Frontal cortex (tissue), 4 donors: ENCODE measurements around the gene FOCAD. TPM values are rescaled to one million over a fixed set of nuclear protein-coding genes. Genes with fewer than 3 reads are reported as not detected.

Experiments used
- DNase-seq, 2 donors: peaks; one replicate each; pipeline ENCODE4 v3.0.0; 2012; ENCODE audit warnings: low spot score in 2 of 2
- FAIRE-seq: peaks from 2 replicates; lab custom pipeline; 2012; peaks lifted over from hg19 to GRCh38; lab: Jason Lieb, UNC
- total RNA-seq: library from RNA; depleted of rRNA; stranded (reverse); fragments of >200 nt; gene quantifications from one replicate; pipeline ENCODE4 v1.2.3, GENCODE V29; 2014
- donor health status: control.
- donor health status: control.
- donor health status: control.

The FOCAD gene
- total RNA-seq, 1 donor from 2014 or later, result 237 TPM

DNA sequence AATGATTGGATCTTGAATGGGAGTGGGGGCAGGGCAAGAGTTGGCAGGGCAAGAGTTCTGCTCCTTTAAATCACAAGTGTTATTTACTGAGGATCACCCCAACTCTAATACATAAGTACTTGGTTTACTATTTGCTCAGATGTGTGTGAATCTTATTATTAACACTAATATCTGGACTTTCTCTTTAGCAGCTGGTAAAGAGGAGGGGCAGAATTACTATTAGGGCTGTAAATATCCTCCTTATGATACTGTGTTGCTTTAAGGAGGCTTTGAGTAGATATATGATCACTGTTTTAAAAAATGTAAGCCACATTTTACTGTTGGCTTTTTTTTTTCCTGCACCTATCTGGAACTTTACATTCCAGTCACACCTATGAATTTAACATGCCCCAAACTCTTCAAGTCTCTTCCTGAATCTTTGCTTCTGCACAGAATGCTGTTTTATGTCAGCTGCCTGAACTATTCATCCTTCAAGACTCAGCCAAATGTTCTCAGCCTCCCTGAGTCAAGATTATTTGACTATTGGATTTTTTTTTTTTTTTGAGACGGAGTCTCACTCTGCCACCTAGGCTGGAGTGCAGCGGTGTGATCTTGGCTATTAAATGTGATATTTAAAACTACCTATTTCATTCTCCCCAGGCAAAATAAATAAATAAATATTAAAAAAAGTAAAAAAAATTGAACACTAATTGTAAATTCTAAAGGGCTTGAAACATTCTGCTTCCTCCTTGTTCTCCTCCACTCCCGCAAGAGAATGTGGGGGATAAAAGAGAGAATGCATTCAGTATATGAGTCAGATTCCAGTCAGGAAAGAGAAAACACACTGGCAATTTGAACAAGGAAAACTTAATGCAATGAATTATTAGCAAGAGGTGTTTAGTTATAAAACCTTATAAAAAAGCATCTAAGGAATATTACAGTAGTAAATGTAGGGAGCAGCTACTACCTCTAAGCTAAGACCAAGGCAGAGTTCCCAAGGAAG, 99.3 kb downstream of the FOCAD start:
- FAIRE-seq (no peak), DNase-seq (no peak)

DNA sequence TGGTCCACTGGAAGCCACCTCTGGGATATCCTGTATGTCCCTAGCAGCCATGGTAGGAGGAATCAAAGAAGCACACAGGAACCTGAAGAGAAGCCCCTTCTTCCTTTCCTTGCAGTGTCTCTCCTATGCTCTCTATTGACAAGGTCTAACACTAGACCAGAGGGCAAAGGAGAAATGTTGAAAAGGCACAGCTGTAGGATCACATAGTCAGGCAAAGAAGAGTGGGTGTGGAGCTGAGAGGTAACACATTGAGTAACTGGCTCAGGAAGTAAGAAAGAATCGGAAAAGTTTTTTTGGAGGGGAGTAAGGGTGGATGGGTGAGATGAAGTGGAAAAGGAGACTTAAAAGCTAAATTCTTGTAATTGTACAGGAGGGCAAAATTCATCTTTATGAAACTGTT, 100.1 kb downstream of the FOCAD start:
- FAIRE-seq, result no peak
- no peak for DNase-seq

DNA sequence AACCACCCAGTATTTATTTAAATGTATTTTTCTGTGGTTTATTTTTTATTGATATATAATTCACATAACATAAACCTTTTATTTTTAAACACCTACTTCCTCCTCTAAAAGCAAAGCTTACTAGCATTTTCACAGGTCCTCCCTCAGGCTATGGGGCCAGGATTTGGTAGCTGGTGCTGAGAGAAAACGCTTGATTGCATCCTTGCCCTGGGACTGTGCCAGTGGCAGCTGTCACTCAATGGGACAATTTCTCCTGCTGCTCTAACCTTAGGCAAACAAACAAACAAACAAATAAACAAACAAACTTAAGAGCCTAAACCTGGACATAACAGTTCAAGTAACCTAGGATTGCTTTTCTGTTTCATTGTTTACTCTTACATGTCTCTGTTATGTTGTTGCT, 102.7 kb downstream of the FOCAD start:
- FAIRE-seq (no peak), DNase-seq (no peak)

DNA sequence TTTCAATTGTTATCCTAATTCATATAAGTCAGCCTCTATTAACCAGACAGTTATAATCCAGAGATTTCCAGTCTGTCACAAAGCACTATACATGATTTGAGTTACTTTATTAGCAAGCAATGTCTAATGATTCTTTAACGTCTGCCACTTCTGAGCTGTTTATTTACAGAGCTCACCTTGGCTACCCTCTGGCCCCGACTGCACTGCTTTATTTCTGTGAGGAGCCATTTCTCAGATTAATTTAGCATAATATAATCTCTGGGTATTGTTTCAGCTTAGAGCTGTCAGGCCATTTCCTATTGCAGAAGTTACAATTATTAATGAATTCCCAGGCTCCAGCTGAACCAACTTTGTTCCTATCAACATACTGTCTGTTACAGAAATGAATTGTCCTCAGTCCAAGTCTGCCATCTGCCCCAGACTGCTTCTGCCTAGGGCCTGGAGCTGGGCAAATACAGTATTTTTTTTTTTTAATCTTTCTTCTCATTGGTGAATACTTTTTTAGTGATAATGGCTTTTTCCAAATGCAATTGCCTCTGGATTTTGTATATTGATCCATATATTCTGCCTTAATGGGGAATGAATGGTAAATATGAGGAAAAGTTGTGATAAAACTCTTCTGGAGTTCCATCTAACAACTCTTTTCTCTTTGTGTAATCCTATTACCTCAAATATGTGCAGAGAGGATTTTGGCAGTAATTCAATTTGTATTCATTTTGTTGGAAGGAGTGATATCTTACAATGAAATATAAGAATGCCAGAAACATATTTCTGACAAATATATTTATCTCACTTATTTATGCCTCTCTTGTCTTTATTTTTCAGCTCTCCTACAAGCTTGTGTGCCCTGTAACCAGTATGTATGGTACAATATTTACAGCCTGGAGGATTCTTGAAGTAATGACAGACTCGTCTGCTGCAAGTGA, 104.7 kb downstream of the FOCAD start:
- DNase-seq, result no peak
- FAIRE-seq, result no peak

DNA sequence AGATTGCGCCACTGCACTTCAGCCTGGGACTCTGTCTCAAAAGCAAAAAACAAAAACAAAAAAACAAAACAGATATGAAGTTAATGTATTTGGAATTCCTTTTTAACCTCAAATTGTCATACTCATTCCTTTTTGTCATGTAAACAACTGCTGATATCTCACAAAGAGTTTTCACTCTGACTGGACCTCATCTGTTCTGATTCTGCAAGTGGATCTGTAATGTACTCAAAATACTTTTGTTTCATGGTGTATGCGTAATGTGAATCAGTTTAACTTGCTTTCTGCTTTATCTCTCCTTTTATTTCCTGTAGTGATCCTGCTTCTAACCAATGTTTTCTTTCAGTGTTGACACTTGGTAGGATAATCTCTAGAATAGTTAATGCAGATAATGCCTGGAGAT, 106.7 kb downstream of the FOCAD start:
- FAIRE-seq (no peak), DNase-seq (no peak)

DNA sequence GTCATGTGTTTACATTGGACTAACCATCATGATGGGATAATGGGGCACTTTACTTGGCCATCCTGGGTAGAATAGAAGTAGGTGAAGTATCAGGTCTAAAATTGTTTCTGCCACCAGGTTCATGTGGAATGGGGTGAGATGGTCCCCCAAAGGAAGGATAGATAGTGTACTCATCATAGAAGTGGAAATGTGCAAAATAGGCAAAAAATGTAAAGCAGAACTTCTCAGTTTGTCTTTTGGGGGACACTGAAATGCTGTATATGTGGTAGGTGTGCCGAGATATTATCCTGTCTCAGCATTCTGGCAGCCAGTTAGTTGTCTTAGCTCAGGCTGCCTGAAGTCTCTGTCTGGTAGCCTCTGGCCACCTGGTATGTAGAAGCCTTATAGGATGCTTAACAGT, 107.6 kb downstream of the FOCAD start:
- FAIRE-seq (no peak), DNase-seq (no peak)

DNA sequence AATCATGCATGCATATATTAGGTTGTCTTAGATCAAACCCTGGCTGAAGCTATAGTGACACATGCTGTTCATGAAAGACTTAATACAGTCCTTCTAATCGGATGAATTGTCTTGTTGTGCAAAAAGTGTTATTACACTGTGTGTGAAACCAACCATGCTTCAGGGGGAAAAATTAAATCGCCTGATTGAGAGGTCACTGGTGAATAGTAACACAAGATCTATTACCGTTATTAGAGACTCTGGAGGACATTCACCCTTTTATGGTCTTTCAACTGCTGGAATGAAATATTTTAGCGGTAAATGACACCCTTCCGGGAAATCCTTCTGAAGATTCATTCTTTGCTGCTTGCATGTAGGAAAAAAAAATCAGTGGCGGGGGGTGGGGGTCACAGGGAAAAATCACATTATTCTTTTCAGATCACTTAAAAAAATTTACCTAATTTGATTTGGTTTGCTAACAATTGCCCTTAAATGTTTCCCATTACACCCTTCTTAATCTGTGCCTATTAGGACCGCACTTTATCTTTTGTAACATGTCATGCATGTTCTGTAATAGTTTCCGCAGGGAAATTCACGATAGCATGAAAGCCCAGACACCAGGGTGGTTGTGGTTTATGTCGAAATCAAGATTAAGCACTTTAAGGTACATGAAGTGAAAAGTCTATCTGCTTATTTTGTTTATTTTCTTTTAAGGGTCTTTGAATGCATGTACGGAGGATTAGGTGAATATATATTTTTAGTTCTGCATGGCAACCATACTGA, 120.6 kb downstream of the FOCAD start:
- DNase-seq (no peak), FAIRE-seq (no peak)

DNA sequence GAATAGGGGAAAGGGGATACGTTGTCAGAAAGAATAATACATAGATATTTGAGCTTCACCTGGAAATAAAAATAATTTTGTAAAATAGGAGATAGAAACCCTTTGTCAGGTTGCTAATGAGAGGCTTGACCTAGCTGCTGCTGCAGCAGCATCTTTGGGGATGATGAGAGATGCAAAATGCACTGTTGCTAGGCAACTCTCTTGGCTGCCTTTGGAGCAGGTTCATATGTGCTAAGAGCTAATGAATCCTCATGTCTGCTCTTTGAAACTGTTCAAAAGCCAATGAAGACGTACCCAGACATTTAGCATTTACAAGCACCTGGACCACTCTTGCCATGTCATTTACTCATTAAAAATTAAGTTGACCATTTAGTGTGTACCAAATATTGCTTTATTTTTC, 121.7 kb downstream of the FOCAD start:
- FAIRE-seq (no peak), DNase-seq (no peak)

DNA sequence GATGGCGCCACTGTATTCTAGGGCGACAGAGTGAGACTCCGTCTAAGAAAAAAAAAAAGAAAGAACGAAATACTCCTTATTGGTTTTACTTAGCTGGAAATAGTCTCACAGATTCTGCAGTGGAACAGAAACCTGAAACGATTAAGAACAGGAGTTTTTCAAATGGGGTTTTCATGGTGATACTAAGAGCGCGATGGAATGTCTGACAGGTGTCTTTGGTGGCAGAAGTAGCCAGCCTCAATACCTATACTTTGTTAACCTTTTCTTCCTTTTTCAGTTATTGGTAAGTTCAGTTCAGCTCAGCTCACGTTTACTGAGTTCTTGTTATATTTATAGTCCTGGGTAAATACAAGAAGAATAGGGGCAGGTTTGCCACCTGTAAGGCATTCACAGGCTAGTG, 123.9 kb downstream of the FOCAD start:
- DNase-seq, result no peak
- FAIRE-seq, result no peak

DNA sequence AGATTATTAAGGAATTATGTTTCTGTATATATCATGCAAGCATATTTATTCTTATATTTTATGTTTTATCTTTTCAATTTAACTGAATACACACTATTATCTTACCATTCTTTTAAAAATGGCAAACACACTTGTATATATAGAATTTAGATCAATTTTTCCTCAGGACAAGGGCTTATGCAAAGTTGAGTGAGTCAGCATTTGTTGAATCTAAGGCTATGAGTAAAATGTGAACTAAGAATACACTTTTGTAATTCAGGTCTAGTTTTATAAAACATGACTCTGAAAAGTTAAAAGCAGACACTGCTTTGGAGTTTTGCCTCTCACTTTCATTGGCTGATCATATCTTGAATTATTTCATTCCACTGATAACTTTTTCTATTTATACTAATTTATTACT, 127.8 kb downstream of the FOCAD start:
- no peak for FAIRE-seq

DNA sequence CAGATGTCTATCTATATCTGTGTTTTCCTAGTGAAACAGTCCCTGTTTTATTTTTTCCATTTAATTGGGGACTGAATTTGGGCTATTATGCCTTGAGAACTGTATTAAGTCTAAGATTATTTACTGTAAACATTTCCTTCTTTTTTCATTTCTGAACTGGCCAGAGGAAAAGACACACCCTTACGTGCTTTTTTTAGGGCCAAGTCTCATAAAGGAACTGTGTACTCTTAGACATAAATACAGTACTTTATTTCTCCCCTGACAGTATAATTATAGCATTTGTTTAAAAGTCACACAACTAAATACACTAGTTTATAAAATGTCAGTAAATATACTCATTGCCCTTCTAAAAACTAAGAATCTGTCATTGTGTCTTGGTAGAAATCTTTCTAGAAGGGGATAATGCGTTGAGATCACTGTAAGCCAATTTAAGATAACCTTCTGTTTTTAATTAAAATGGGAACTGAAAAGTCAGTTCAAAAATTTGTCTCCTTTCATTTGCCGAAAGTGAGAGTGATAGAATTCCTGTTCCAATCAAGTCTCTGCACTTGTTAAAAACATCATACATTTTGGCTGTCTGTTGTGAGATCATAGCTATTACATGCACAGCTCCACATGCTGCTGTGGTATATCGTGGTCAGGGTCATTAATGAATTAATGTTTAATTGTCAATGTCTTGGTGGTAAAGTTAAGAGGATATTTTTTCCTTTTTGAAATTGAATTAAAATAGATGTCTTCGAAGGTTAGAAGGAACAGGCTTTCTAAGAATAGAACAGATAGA, 132.1 kb downstream of the FOCAD start:
- FAIRE-seq, result no peak
- DNase-seq, result no peak

More for the DNA sequence above, 127.8 kb downstream of the FOCAD start:
- no peak for DNase-seq

DNA sequence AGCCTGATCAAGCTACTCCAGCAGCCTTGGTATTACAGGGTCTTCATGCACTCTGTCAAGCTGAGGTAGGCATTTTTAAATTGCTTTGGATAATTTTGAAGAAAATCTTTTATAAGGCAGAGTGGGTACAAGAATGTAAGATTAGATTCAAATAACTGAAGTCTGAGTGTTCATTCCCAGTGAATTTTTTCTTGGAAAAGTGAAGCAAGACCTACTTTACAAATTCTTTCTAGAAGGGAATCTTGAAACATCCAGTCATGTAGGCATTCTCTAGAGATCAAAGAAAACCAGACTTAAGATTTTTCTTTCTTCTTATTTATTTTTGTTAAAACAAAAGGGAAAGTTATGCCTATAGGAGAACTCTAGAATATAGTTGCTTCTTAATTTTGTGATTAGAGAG, 139.0 kb downstream of the FOCAD start:
- no peak for FAIRE-seq
- DNase-seq, result no peak

DNA sequence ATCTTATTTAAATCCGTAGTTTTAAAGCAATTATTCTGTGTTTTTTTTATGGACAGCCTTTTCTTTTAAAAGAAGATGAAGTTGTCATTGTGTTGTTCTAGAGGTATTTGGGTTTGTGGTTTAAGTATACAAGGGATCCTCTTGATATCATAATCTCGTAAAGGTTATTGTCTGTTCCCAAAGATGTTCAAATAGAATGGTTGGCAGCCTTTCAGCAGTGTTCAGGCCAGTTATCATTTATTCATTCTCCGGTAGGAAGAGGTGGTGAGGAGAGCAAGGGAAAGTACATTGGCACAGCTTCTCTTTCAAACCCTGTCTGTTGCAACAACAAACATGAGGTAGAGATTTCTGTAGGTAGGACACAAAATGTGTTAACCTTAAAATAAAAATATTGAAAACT, 147.0 kb downstream of the FOCAD start:
- FAIRE-seq, result no peak

DNA sequence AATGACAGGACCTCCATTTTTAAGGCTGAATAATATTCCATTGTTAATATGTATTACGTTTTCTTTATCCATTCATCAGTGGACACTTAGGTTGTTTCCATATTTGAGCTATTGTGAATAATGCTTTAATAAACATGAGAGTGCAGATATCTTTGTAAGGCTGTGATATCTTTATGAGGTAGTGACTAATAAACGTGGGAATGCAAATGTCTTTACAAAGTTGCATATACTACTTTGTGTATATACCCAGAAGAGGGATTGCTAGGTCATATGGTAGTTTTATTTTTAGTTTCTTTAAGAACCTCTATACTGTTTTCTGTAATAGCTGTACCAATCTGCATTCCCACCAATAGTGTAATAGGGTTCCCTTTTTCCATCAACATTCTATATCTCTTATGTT, 148.7 kb downstream of the FOCAD start:
- FAIRE-seq (no peak), DNase-seq (no peak)

More for the DNA sequence above, 147.0 kb downstream of the FOCAD start:
- DNase-seq, result no peak

DNA sequence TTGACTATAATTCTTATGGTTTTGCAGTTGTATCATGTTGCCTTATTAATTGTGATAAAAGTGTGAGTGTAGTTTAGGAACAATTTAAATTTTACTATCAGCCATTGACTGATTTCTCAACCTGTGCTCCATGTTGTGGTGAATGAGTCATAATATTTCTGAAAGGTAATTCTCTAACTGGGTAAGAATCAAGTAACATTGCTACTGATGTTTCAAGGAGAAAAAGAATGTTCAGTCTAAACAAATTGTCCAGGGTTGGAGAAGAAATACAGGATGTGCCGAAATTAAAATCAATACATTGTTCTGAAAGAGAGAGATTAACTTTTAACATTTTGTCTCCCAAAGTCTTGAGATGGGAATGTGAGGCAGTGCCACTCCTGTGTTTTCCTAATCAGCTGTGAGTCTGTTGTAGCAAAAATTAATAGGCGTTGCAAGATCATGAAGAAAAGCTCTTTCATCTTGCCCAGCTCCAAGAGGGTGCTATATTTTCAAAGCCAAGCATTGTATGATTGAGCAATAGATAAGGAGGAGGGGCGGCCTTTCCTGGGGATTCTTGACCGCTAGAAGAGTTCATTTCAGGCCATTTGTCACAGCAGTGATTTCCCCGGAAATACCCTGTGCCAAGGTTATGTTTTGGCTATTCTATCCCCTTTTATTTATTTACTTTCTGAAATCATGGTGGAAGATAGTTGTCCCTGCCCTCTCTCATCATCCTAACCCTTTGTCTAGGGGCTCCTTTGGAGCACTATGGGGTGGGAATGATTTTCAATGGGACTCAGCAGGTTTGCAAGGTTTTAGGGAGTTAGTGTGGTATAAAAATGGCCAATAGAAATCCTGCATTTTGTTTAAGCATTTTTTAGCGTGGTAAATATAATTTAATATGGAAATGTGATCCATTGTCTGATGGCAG, 151.6 kb downstream of the FOCAD start:
- no peak for DNase-seq
- no peak for FAIRE-seq

DNA sequence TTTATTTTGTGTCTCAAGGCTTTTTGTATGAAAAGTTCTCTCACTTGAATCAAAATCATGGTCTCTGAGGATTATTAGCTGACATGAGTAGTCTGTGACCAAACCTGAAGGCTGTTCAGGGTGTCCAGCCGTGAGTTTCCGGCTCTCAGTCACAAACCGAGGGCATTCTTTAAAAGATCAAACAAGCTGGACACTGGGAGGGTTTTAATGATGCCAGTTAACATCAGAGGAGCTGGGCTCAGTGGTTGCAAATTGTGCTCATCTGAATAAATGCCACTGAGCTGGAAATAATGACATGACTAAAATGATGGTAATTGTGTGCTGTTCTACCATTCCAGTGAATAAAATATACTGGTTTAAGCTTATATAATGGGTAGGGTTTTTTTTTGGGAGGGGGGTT, 153.1 kb downstream of the FOCAD start:
- DNase-seq (no peak), FAIRE-seq (no peak)

DNA sequence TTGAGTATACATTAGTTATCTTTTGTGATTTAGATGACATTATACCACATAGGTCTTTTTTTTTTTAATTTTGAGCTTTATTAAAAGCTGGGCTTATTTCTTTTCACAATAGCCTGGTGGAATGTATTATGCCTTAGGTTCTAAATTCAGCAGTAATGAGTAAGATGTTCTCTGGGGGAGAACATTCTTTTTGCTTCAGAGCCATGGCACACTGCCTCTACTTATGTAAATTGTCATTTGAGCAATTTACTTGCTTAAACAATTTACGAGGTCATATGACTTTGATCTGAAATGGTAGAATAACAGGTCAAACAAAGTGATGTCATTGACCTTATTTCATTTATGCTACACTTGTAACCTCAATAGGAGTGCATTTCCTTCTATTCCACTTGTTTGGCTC, 154.2 kb downstream of the FOCAD start:
- no peak for FAIRE-seq

DNA sequence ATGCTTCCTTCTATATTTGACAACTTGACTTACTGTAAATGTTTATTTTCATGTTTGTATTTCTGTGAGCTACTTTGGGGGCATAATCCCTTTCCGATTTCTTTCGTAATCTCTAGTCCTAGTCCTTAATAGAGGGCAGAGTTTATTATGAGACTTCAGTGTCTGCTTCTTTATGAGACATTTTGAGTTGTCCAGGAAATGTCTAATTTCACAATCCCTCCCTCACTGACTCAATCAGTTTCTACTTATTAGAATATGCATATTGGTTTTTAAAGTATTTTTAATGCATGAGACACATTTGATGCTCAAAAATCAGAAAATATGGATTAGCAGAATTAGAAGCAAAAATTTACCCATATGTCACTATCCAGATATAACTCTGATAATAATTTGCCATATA, 160.9 kb downstream of the FOCAD start:
- DNase-seq, result no peak
- FAIRE-seq, result no peak

More for the DNA sequence above, 154.2 kb downstream of the FOCAD start:
- DNase-seq, result no peak
